ENCODE data around the gene CACUL1.

- TF ChIP-seq POLR2AphosphoS5 (IDR thresholded peaks at IDR 0.05) (no peak), CTCF (IDR thresholded peaks at IDR 0.05) (peak in 1 of 3 experiments; percentile 23)
Observed at GRCh38 chr10:118734475-118734874, 20.3 kb downstream of the CACUL1 start.
